SK-N-SH (cell line): Measurements from ENCODE around the gene KIF13A. TPM values are rescaled to one million over a fixed set of nuclear protein-coding genes. Genes with fewer than 3 reads are reported as not detected.

Experiments
- CTCF ChIA-PET: fragments of 300-600, 350-600 bp; formaldehyde crosslinking; extraction: SDS; loops from one replicate; lab custom pipeline; 2021; lab: Yijun Ruan, JAX
- POLR2A ChIA-PET: fragments of 350-600 bp; sonication (Branson Sonifier 250); formaldehyde crosslinking; extraction: SDS; loops from one replicate; lab custom pipeline; 2020; ENCODE audit warnings: antibody characterized with exemption, inconsistent platforms; lab: Yijun Ruan, JAX
- DNase-seq: peaks from one replicate; pipeline ENCODE4 v3.0.0; 2012
- H2AFZ ChIP-seq: fragments of 200-600 bp; sonication (generic); 2 replicates; pipeline ENCODE4 v1.8.1; 2016; ENCODE audit warnings: antibody characterized with exemption, mild to moderate bottlenecking, low read depth
- H3F3A ChIP-seq: fragments of 200-600 bp; sonication (generic); replicated peaks from 2 replicates; pipeline ENCODE3; 2016; ENCODE audit warnings: antibody characterized with exemption, mild to moderate bottlenecking; ENCODE audit not compliant: insufficient read depth
- H3K27ac ChIP-seq, 2 experiments: fragments of 200-500 bp in 1 of 2; fragments of 200-600 bp in 1 of 2; sonication (Bioruptor generic) in 1 of 2; sonication (generic), shearing (Covaris generic) in 1 of 2; 2 replicates each; pipeline versions ENCODE4 v1.5.1 to v1.6.1; 2014 to 2016; ENCODE audit warnings: low read depth in 2 of 2, inconsistent platforms in 1 of 2, low read length in 1 of 2, mild to moderate bottlenecking in 1 of 2, mixed read lengths in 1 of 2
- H3K27me3 ChIP-seq: fragments of 200-600 bp; sonication (generic), shearing (Covaris generic); 2 replicates; pipeline ENCODE4 v1.6.1; 2016; ENCODE audit warnings: mixed run types; ENCODE audit not compliant: insufficient read depth
- H3K36me3 ChIP-seq, 2 experiments: fragments of 200-500 bp in 1 of 2; fragments of 200-600 bp in 1 of 2; sonication (Bioruptor generic) in 1 of 2; sonication (generic) in 1 of 2; replicated peaks in 1 of 2; 2 replicates each; pipeline versions ENCODE3 to v1.5.1; 2014 to 2016; ENCODE audit warnings: low read length in 1 of 2, mild to moderate bottlenecking in 1 of 2; ENCODE audit not compliant: insufficient read depth in 2 of 2, control insufficient read depth in 1 of 2
- H3K4me1 ChIP-seq, 2 experiments: fragments of 200-500 bp in 1 of 2; fragments of 200-600 bp in 1 of 2; sonication (Bioruptor generic) in 1 of 2; sonication (generic), shearing (Covaris generic) in 1 of 2; 2 replicates each; pipeline versions ENCODE4 v1.5.1 to v1.6.1; 2014 to 2016; ENCODE audit warnings: low read depth in 1 of 2, low read length in 1 of 2, mixed run types in 1 of 2; ENCODE audit not compliant: insufficient read depth in 2 of 2, control insufficient read depth in 1 of 2
- H3K4me2 ChIP-seq: fragments of 200-600 bp; sonication (generic), shearing (Covaris generic); 2 replicates; pipeline ENCODE4 v1.6.1; 2017; ENCODE audit warnings: mixed run types
- H3K4me3 ChIP-seq, 2 experiments: fragments of 200-500 bp in 1 of 2; fragments of 200-600 bp in 1 of 2; sonication (Bioruptor generic) in 1 of 2; sonication (generic), shearing (Covaris generic) in 1 of 2; 2 replicates each; pipeline versions ENCODE4 v1.5.1 to v1.8.1; 2014 to 2016; ENCODE audit warnings: low read depth in 2 of 2, inconsistent platforms in 1 of 2, low read length in 1 of 2, mild to moderate bottlenecking in 1 of 2, mixed read lengths in 1 of 2, moderate library complexity in 1 of 2
- H3K79me2 ChIP-seq: fragments of 200-600 bp; sonication (generic); 2 replicates; pipeline ENCODE4 v1.8.1; 2017; ENCODE audit warnings: mild to moderate bottlenecking; ENCODE audit not compliant: insufficient read depth
- H3K9ac ChIP-seq: fragments of 200-600 bp; sonication (generic); 2 replicates; pipeline ENCODE4 v1.6.1; 2017; ENCODE audit warnings: mixed run types
- H3K9me2 ChIP-seq: fragments of 200-600 bp; sonication (generic); 2 replicates; pipeline ENCODE4 v1.6.1; 2017; ENCODE audit warnings: mixed run types
- H3K9me3 ChIP-seq: fragments of 200-600 bp; sonication (generic); 2 replicates; pipeline ENCODE4 v1.6.1; 2017; ENCODE audit warnings: mixed run types, mild to moderate bottlenecking, moderate library complexity
- H4K20me1 ChIP-seq: fragments of 200-600 bp; sonication (generic); 2 replicates; pipeline ENCODE4 v1.6.1; 2017; ENCODE audit warnings: mild to moderate bottlenecking, mixed run types; ENCODE audit not compliant: insufficient read depth
- EZH2phosphoT487 ChIP-seq: fragments of 200-600 bp; sonication (generic); IDR thresholded peaks from 2 replicates; pipeline ENCODE4 v1.6.1; 2017; ENCODE audit warnings: low read depth, mixed run types, mild to moderate bottlenecking, antibody characterized with exemption, moderate library complexity, borderline replicate concordance
- FOSL2 ChIP-seq: IDR thresholded peaks from 2 replicates; pipeline ENCODE4 v1.4.0; 2012; ENCODE audit warnings: low read depth, mild to moderate bottlenecking, moderate library complexity, borderline replicate concordance
- GABPA ChIP-seq: IDR thresholded peaks from 2 replicates; pipeline ENCODE4 v1.4.0; 2012; ENCODE audit warnings: low read depth, mild to moderate bottlenecking
- JUND ChIP-seq: IDR thresholded peaks from 2 replicates; pipeline ENCODE4 v1.4.0; 2012
- NRF1 ChIP-seq: IDR thresholded peaks from 2 replicates; pipeline ENCODE4 v1.6.1; 2012; ENCODE audit warnings: low read depth, mild to moderate bottlenecking, low read length
- POLR2AphosphoS5 ChIP-seq: IDR thresholded peaks from 2 replicates; pipeline ENCODE4 v1.6.1; 2012; ENCODE audit warnings: low read depth, low read length
- RFX5 ChIP-seq: IDR thresholded peaks from 2 replicates; pipeline ENCODE4 v1.6.1; 2012; ENCODE audit warnings: mild to moderate bottlenecking, improper control_type of control experiment, low read length
- SIN3A ChIP-seq: IDR thresholded peaks from 2 replicates; pipeline ENCODE4 v1.6.1; 2012; ENCODE audit warnings: low read depth, mild to moderate bottlenecking, low read length, moderate library complexity, borderline replicate concordance
- YY1 ChIP-seq: IDR thresholded peaks from 2 replicates; pipeline ENCODE4 v1.4.0; 2012; ENCODE audit warnings: low read depth, mild to moderate bottlenecking
- WGBS: methylation state at CpG from one replicate; pipeline ENCODE4 v1.1.6; 2017; ENCODE audit warnings: low lambda C conversion rate; 5-methylcytosine and 5-hydroxymethylcytosine counted together
- polyA plus RNA-seq, 3 experiments: library from polyadenylated mRNA; depleted of rRNA; stranded (reverse); fragments of >200 nt; gene quantifications; 2 replicates each; pipeline ENCODE4 v1.2.3, GENCODE V29; 2012
- TF ChIP-seq, protein P1 (sequence below): fragments of 150-350 bp; IDR thresholded peaks from 2 replicates; pipeline ENCODE4 v1.6.1; 2017; ENCODE audit warnings: antibody characterized with exemption, low read length, low read depth, borderline replicate concordance
- TF ChIP-seq, protein P2 (sequence below): IDR thresholded peaks from 2 replicates; pipeline ENCODE4 v1.6.1; 2012; ENCODE audit warnings: mild to moderate bottlenecking, low read depth, low read length, moderate library complexity
- TF ChIP-seq, protein P3 (sequence below): IDR thresholded peaks from 2 replicates; pipeline ENCODE4 v1.4.0; 2012; ENCODE audit warnings: low read depth, borderline replicate concordance
- TF ChIP-seq, protein P4 (sequence below): IDR thresholded peaks from 2 replicates; pipeline ENCODE4 v1.4.0; 2012; ENCODE audit warnings: low read depth
- TF ChIP-seq, protein P5 (sequence below): IDR thresholded peaks from 2 replicates; pipeline ENCODE4; 2012
- TF ChIP-seq, protein P6 (sequence below): fragments of 150-350 bp; IDR thresholded peaks from 2 replicates; pipeline ENCODE4 v1.6.1; 2016; ENCODE audit warnings: mild to moderate bottlenecking, low read depth, low read length
- TF ChIP-seq, protein P7 (sequence below): fragments of 200-600 bp; sonication (generic); IDR thresholded peaks from 2 replicates; pipeline ENCODE4 v1.6.1; 2017; ENCODE audit warnings: antibody characterized with exemption, mild to moderate bottlenecking, moderate library complexity
- TF ChIP-seq, protein P8 (sequence below): IDR thresholded peaks from 2 replicates; pipeline ENCODE4 v1.4.0; 2012; ENCODE audit warnings: low read depth, borderline replicate concordance

Gene KIF13A
- polyA plus RNA-seq, 1 of the 3 experiments (the other 2 are of a cell fraction), result 18.2 TPM

DNA sequence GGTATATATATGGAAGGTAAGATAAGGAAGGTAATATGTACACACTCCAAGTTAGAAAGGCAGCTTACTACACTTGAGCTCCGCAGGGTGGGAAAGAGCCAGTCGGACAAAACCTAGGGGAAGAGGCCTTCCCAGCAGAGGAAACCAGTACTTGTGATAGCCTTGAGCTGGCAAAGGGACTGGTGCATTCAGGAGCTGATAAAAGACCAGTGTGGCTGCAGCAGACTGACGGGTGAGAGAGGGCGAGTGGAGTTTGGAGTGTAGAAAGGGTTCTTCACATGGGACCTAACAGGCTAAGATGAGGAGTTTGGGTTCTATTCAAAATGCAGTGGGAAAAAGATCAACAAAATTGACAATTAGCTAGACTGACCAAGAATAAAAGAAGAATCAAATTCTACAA is 49.3 kb upstream of the KIF13A start:
- no peak for TF ChIP-seq JUND
- TF ChIP-seq, protein P1, sequence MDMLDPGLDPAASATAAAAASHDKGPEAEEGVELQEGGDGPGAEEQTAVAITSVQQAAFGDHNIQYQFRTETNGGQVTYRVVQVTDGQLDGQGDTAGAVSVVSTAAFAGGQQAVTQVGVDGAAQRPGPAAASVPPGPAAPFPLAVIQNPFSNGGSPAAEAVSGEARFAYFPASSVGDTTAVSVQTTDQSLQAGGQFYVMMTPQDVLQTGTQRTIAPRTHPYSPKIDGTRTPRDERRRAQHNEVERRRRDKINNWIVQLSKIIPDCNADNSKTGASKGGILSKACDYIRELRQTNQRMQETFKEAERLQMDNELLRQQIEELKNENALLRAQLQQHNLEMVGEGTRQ, result no peak
- TF ChIP-seq, protein P2, sequence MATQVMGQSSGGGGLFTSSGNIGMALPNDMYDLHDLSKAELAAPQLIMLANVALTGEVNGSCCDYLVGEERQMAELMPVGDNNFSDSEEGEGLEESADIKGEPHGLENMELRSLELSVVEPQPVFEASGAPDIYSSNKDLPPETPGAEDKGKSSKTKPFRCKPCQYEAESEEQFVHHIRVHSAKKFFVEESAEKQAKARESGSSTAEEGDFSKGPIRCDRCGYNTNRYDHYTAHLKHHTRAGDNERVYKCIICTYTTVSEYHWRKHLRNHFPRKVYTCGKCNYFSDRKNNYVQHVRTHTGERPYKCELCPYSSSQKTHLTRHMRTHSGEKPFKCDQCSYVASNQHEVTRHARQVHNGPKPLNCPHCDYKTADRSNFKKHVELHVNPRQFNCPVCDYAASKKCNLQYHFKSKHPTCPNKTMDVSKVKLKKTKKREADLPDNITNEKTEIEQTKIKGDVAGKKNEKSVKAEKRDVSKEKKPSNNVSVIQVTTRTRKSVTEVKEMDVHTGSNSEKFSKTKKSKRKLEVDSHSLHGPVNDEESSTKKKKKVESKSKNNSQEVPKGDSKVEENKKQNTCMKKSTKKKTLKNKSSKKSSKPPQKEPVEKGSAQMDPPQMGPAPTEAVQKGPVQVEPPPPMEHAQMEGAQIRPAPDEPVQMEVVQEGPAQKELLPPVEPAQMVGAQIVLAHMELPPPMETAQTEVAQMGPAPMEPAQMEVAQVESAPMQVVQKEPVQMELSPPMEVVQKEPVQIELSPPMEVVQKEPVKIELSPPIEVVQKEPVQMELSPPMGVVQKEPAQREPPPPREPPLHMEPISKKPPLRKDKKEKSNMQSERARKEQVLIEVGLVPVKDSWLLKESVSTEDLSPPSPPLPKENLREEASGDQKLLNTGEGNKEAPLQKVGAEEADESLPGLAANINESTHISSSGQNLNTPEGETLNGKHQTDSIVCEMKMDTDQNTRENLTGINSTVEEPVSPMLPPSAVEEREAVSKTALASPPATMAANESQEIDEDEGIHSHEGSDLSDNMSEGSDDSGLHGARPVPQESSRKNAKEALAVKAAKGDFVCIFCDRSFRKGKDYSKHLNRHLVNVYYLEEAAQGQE, result no peak
- TF ChIP-seq, protein P3, sequence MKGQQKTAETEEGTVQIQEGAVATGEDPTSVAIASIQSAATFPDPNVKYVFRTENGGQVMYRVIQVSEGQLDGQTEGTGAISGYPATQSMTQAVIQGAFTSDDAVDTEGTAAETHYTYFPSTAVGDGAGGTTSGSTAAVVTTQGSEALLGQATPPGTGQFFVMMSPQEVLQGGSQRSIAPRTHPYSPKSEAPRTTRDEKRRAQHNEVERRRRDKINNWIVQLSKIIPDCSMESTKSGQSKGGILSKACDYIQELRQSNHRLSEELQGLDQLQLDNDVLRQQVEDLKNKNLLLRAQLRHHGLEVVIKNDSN, result no peak
- TF ChIP-seq SIN3A, result no peak
- TF ChIP-seq, protein P4, sequence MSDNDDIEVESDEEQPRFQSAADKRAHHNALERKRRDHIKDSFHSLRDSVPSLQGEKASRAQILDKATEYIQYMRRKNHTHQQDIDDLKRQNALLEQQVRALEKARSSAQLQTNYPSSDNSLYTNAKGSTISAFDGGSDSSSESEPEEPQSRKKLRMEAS, result no peak
- no peak for TF ChIP-seq GABPA
- TF ChIP-seq RFX5, result no peak
- TF ChIP-seq, protein P5, sequence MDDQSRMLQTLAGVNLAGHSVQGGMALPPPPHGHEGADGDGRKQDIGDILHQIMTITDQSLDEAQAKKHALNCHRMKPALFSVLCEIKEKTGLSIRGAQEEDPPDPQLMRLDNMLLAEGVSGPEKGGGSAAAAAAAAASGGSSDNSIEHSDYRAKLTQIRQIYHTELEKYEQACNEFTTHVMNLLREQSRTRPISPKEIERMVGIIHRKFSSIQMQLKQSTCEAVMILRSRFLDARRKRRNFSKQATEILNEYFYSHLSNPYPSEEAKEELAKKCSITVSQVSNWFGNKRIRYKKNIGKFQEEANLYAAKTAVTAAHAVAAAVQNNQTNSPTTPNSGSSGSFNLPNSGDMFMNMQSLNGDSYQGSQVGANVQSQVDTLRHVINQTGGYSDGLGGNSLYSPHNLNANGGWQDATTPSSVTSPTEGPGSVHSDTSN, result no peak
- TF ChIP-seq, protein P6, sequence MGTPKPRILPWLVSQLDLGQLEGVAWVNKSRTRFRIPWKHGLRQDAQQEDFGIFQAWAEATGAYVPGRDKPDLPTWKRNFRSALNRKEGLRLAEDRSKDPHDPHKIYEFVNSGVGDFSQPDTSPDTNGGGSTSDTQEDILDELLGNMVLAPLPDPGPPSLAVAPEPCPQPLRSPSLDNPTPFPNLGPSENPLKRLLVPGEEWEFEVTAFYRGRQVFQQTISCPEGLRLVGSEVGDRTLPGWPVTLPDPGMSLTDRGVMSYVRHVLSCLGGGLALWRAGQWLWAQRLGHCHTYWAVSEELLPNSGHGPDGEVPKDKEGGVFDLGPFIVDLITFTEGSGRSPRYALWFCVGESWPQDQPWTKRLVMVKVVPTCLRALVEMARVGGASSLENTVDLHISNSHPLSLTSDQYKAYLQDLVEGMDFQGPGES, result no peak
- no peak for TF ChIP-seq YY1
- no peak for TF ChIP-seq NRF1
- TF ChIP-seq EZH2phosphoT487, result no peak
- no peak for TF ChIP-seq FOSL2
- TF ChIP-seq, protein P7, sequence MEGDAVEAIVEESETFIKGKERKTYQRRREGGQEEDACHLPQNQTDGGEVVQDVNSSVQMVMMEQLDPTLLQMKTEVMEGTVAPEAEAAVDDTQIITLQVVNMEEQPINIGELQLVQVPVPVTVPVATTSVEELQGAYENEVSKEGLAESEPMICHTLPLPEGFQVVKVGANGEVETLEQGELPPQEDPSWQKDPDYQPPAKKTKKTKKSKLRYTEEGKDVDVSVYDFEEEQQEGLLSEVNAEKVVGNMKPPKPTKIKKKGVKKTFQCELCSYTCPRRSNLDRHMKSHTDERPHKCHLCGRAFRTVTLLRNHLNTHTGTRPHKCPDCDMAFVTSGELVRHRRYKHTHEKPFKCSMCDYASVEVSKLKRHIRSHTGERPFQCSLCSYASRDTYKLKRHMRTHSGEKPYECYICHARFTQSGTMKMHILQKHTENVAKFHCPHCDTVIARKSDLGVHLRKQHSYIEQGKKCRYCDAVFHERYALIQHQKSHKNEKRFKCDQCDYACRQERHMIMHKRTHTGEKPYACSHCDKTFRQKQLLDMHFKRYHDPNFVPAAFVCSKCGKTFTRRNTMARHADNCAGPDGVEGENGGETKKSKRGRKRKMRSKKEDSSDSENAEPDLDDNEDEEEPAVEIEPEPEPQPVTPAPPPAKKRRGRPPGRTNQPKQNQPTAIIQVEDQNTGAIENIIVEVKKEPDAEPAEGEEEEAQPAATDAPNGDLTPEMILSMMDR, result no peak
- no peak for TF ChIP-seq POLR2AphosphoS5
- TF ChIP-seq, protein P8, sequence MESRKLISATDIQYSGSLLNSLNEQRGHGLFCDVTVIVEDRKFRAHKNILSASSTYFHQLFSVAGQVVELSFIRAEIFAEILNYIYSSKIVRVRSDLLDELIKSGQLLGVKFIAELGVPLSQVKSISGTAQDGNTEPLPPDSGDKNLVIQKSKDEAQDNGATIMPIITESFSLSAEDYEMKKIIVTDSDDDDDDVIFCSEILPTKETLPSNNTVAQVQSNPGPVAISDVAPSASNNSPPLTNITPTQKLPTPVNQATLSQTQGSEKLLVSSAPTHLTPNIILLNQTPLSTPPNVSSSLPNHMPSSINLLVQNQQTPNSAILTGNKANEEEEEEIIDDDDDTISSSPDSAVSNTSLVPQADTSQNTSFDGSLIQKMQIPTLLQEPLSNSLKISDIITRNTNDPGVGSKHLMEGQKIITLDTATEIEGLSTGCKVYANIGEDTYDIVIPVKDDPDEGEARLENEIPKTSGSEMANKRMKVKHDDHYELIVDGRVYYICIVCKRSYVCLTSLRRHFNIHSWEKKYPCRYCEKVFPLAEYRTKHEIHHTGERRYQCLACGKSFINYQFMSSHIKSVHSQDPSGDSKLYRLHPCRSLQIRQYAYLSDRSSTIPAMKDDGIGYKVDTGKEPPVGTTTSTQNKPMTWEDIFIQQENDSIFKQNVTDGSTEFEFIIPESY, result no peak
- H3K36me3 ChIP-seq, result no peaks in the 10 kb centered on the region
- no peaks in the 10 kb centered on the region for H3K9me2 ChIP-seq
- no peak overlapping the region for H3K4me3 ChIP-seq
- H3K9ac ChIP-seq, result no peak overlapping the region
- H4K20me1 ChIP-seq, result no peaks in the 10 kb centered on the region
- no peak overlapping the region for H3K4me2 ChIP-seq
- ChIA-PET CTCF (interaction anchor here (0.8 kb wide), 1 partner anchor 104 kb away, joined by 3 read pairs; no protein-coding TSS in a partner anchor), POLR2A (no interaction called here)
- DNase-seq, result no peak
- no peaks in the 10 kb centered on the region for H3F3A ChIP-seq
- H3K27ac ChIP-seq, result no peak overlapping the region
- H2AFZ ChIP-seq, result no peak overlapping the region
- no peaks in the 10 kb centered on the region for H3K27me3 ChIP-seq
- no peaks in the 10 kb centered on the region for H3K4me1 ChIP-seq
- no peaks in the 10 kb centered on the region for H3K9me3 ChIP-seq
- 93% methylated on average over 4 of the region's 4 CpGs for WGBS
- H3K79me2 ChIP-seq, result no peaks in the 10 kb centered on the region
